WTC11 (cell line): Measurements from ENCODE around the gene CGA. TPM values are rescaled to one million over a fixed set of nuclear protein-coding genes. Genes with fewer than 3 reads are reported as not detected.

ENCODE experiments used
- ATAC-seq: fragments of 200-7000 bp; cut with Tn5 transposase; 2 replicates; pipeline ENCODE4 v1.10.0; 2021; ENCODE audit warnings: mild to moderate bottlenecking, moderate library complexity
- CTCF ChIA-PET: fragments of 300-600 bp; sonication (Branson Sonifier 250); formaldehyde crosslinking; loops from one replicate; lab custom pipeline; 2021; ENCODE audit warnings: antibody characterized with exemption; lab: Charles Lee
- POLR2A ChIA-PET: fragments of 350-600 bp; sonication (Branson Sonifier 250); formaldehyde crosslinking; loops from one replicate; lab custom pipeline; 2021; ENCODE audit warnings: antibody characterized with exemption; lab: Charles Lee
- DNase-seq: peaks from one replicate; pipeline ENCODE4 v3.0.0; 2021; ENCODE audit warnings: low spot score
- H3K27ac Mint-ChIP-seq: 2 replicates; pipeline ENCODE4 v1.8.0; 2021; ENCODE audit warnings: mixed read lengths
- H3K27me3 Mint-ChIP-seq: 2 replicates; pipeline ENCODE4 v1.8.0; 2021; ENCODE audit warnings: low read depth, mild to moderate bottlenecking, moderate library complexity, mixed read lengths
- H3K36me3 Mint-ChIP-seq: 2 replicates; pipeline ENCODE4 v1.8.0; 2021; ENCODE audit warnings: mixed read lengths
- H3K4me1 Mint-ChIP-seq: 2 replicates; pipeline ENCODE4 v1.8.0; 2022; ENCODE audit warnings: mixed read lengths
- H3K4me3 Mint-ChIP-seq: 2 replicates; pipeline ENCODE4 v1.8.0; 2021; ENCODE audit warnings: mild to moderate bottlenecking, moderate library complexity, mixed read lengths
- H3K9me3 Mint-ChIP-seq: 2 replicates; pipeline ENCODE4 v1.8.0; 2021; ENCODE audit warnings: mixed read lengths
- AFF4 ChIP-seq: sonication (generic); formaldehyde crosslinking; IDR thresholded peaks from 2 replicates; pipeline ENCODE4 v1.8.1; 2023; ENCODE audit warnings: mild to moderate bottlenecking, missing genetic modification reagents, borderline replicate concordance
- AR ChIP-seq: fragments of 250-450 bp; sonication (Bioruptor Pico); IDR thresholded peaks from 2 replicates; pipeline ENCODE4 v1.9.0; 2021; ENCODE audit warnings: mild to moderate bottlenecking
- ATF2 ChIP-seq: sonication (generic); formaldehyde crosslinking; IDR thresholded peaks from 2 replicates; pipeline ENCODE4 v1.8.1; 2022; ENCODE audit warnings: low read depth, missing genetic modification reagents, borderline replicate concordance
- E2F1 ChIP-seq: sonication (generic); formaldehyde crosslinking; IDR thresholded peaks from 2 replicates; pipeline ENCODE4 v1.8.0; 2022; ENCODE audit warnings: mild to moderate bottlenecking, missing genetic modification reagents
- FOXJ3 ChIP-seq: sonication (generic); formaldehyde crosslinking; IDR thresholded peaks from 2 replicates; pipeline ENCODE4 v1.9.0; 2021; ENCODE audit warnings: missing genetic modification reagents, mild to moderate bottlenecking, borderline replicate concordance
- HMGA2 ChIP-seq: fragments of 250-450 bp; sonication (Bioruptor Pico); IDR thresholded peaks from 2 replicates; pipeline ENCODE4 v1.4.0; 2021; ENCODE audit warnings: mild to moderate bottlenecking, moderate library complexity
- NFYB ChIP-seq: sonication (generic); formaldehyde crosslinking; conservative IDR thresholded peaks from 2 replicates; pipeline ENCODE4 v1.8.0; 2022; ENCODE audit warnings: low read depth, missing genetic modification reagents
- NR2C2 ChIP-seq: sonication (generic); formaldehyde crosslinking; IDR thresholded peaks from 2 replicates; pipeline ENCODE4 v1.8.0; 2022; ENCODE audit warnings: mild to moderate bottlenecking, missing genetic modification reagents
- NR3C1 ChIP-seq: sonication (generic); formaldehyde crosslinking; conservative IDR thresholded peaks from 2 replicates; pipeline ENCODE4 v1.8.1; 2023; ENCODE audit warnings: low read depth, mild to moderate bottlenecking, missing genetic modification reagents
- RELA ChIP-seq: sonication (generic); formaldehyde crosslinking; IDR thresholded peaks from 2 replicates; pipeline ENCODE4 v1.8.1; 2022; ENCODE audit warnings: missing genetic modification reagents, mild to moderate bottlenecking, borderline replicate concordance
- SOX15 ChIP-seq: fragments of 250-450 bp; sonication (Bioruptor Pico); IDR thresholded peaks from 2 replicates; pipeline ENCODE4 v1.9.0; 2021; ENCODE audit warnings: mild to moderate bottlenecking
- STAT6 ChIP-seq: sonication (generic); formaldehyde crosslinking; conservative IDR thresholded peaks from 2 replicates; pipeline ENCODE4 v1.8.1; 2023; ENCODE audit warnings: mild to moderate bottlenecking, low read depth, missing genetic modification reagents, moderate library complexity
- TCF7 ChIP-seq: sonication (generic); formaldehyde crosslinking; IDR thresholded peaks from 2 replicates; pipeline ENCODE4 v1.8.0; 2022; ENCODE audit warnings: mild to moderate bottlenecking, low read depth, missing genetic modification reagents, moderate library complexity
- TEAD4 ChIP-seq: sonication (generic); formaldehyde crosslinking; IDR thresholded peaks from 2 replicates; pipeline ENCODE4 v1.8.0; 2022; ENCODE audit warnings: mild to moderate bottlenecking, missing genetic modification reagents
- ZNF121 ChIP-seq: sonication (generic); formaldehyde crosslinking; IDR thresholded peaks from 2 replicates; pipeline ENCODE4 v1.8.0; 2023; ENCODE audit warnings: missing genetic modification reagents
- total RNA-seq: library from RNA; stranded (reverse); gene quantifications from 3 replicates; pipeline ENCODE4 v1.2.3, GENCODE V29; 2021

The CGA gene
- total RNA-seq, 1 experiment from 2014 or later = not detected

GRCh38 chr6:87126501-87126900 is 31.6 kb upstream of the CGA start:
- Mint-ChIP-seq H3K4me3 (no peak overlapping the region), H3K27me3 (peaks cover 11% of the 10 kb centered on the region), H3K36me3 (peaks cover 2% of the 10 kb centered on the region; the same call in 1 of the 2 replicates), H3K27ac (no peak overlapping the region), H3K9me3 (peaks cover 8% of the 10 kb centered on the region), H3K4me1 (no peaks in the 10 kb centered on the region)
- TF ChIP-seq STAT6 (CRISPR knock-in tag) (no peak), NR2C2 (CRISPR knock-in tag) (no peak)
- ATAC-seq = no peak
- DNase-seq = no peak
- ChIA-PET CTCF (no interaction called here), POLR2A (no interaction called here)

- CTCF ChIA-PET = interaction anchor here (2.7 kb wide), 1 partner anchor 45 kb away, joined by 13 read pairs; no protein-coding TSS in a partner anchor
- Mint-ChIP-seq H3K27ac (no peak overlapping the region), H3K4me3 (no peak overlapping the region), H3K4me1 (no peaks in the 10 kb centered on the region), H3K27me3 (peaks cover 13% of the 10 kb centered on the region), H3K9me3 (peaks cover 15% of the 10 kb centered on the region), H3K36me3 (peaks cover 6% of the 10 kb centered on the region; the same call in 1 of the 2 replicates)
- POLR2A ChIA-PET = no interaction called here
- no peak for DNase-seq
- TF ChIP-seq HMGA2 (peak; percentile 90), AR (no peak)
- no peak for ATAC-seq
These were observed 29.2 kb upstream of the CGA start for GRCh38 chr6:87124074-87124473.

- no peaks in the 10 kb centered on the region for H3K4me1 Mint-ChIP-seq
- peak overlapping the region; percentile 42 for H3K4me3 Mint-ChIP-seq
- ChIA-PET POLR2A (no interaction called here), CTCF (interaction anchor here (0.8 to 2.7 kb wide), 3 partner anchors 43 to 270 kb away, joined by 3 to 13 read pairs (median 3); no protein-coding TSS in a partner anchor)
- H3K9me3 Mint-ChIP-seq = peaks cover 15% of the 10 kb centered on the region
- ATAC-seq (peak; percentile 90), DNase-seq (peak; percentile 58)
- peaks cover 6% of the 10 kb centered on the region; the same call in 1 of the 2 replicates for H3K36me3 Mint-ChIP-seq
- H3K27ac Mint-ChIP-seq = no peak overlapping the region
- H3K27me3 Mint-ChIP-seq = peaks cover 13% of the 10 kb centered on the region
- TF ChIP-seq E2F1 (CRISPR knock-in tag) = no peak
- TF ChIP-seq NFYB (CRISPR knock-in tag) = no peak
- TF ChIP-seq ATF2 (CRISPR knock-in tag) = no peak
- TF ChIP-seq FOXJ3 (CRISPR knock-in tag) = no peak
- no peak for TF ChIP-seq NR3C1 (CRISPR knock-in tag)
- TF ChIP-seq SOX15 = no peak
- TF ChIP-seq TCF7 (CRISPR knock-in tag) = no peak
- TF ChIP-seq AR = no peak
- TF ChIP-seq RELA = no peak
- TF ChIP-seq AFF4 (CRISPR knock-in tag) = no peak
- TF ChIP-seq HMGA2 = no peak
- 0 out of 2 replicates have a peak, but pooled peaks have one; percentile 2 for TF ChIP-seq ZNF121 (CRISPR knock-in tag)
- TF ChIP-seq TEAD4 (CRISPR knock-in tag) = no peak
These were observed 27.6 kb upstream of the CGA start for GRCh38 chr6:87122477-87122876.
